Activated naive CD4-positive, alpha-beta T cell treated with anti-CD3 and anti-CD28 coated beads, Interleukin-2, amount 50 U/mL, for 24 hours (primary cell): ENCODE results near the gene FBXO34.

Source experiments
- H3K27ac Mint-ChIP-seq: one replicate; pipeline ENCODE4 v1.8.0; 2021; ENCODE audit warnings: mild to moderate bottlenecking, mixed read lengths
- H3K27me3 Mint-ChIP-seq: one replicate; pipeline ENCODE4 v1.8.0; 2021; ENCODE audit warnings: mixed read lengths
- H3K36me3 Mint-ChIP-seq: one replicate; pipeline ENCODE4 v1.8.0; 2021; ENCODE audit warnings: mixed read lengths
- H3K4me1 Mint-ChIP-seq: one replicate; pipeline ENCODE4 v1.8.0; 2021; ENCODE audit warnings: mixed read lengths
- H3K4me3 Mint-ChIP-seq: one replicate; pipeline ENCODE4 v1.8.0; 2021; ENCODE audit warnings: mild to moderate bottlenecking, mixed read lengths
- H3K9me3 Mint-ChIP-seq: one replicate; pipeline ENCODE4 v1.8.0; 2021; ENCODE audit warnings: mixed read lengths

The FBXO34 gene

GRCh38 chr14:55398679-55399078, 127.5 kb downstream of the FBXO34 start:
- Mint-ChIP-seq H3K4me3 (no peak overlapping the region), H3K36me3 (peaks cover 11% of the 10 kb centered on the region), H3K27ac (no peak overlapping the region), H3K4me1 (peaks cover 40% of the 10 kb centered on the region), H3K27me3 (no peaks in the 10 kb centered on the region), H3K9me3 (no peaks in the 10 kb centered on the region)

GRCh38 chr14:55399183-55399582, 128.0 kb downstream of the FBXO34 start:
- H3K27ac Mint-ChIP-seq = no peak overlapping the region
- no peaks in the 10 kb centered on the region for H3K9me3 Mint-ChIP-seq
- H3K36me3 Mint-ChIP-seq = peaks cover 11% of the 10 kb centered on the region
- H3K27me3 Mint-ChIP-seq = no peaks in the 10 kb centered on the region
- peaks cover 43% of the 10 kb centered on the region for H3K4me1 Mint-ChIP-seq
- no peak overlapping the region for H3K4me3 Mint-ChIP-seq

- Mint-ChIP-seq H3K27ac (no peak overlapping the region), H3K9me3 (no peaks in the 10 kb centered on the region), H3K27me3 (no peaks in the 10 kb centered on the region), H3K36me3 (peaks cover 11% of the 10 kb centered on the region), H3K4me1 (peaks cover 50% of the 10 kb centered on the region), H3K4me3 (no peak overlapping the region)
Observed at GRCh38 chr14:55399852-55400251, 128.6 kb downstream of the FBXO34 start.

- H3K27ac Mint-ChIP-seq = no peak overlapping the region
- H3K27me3 Mint-ChIP-seq = no peaks in the 10 kb centered on the region
Observed at GRCh38 chr14:55401751-55402150, 130.5 kb downstream of the FBXO34 start.

More at GRCh38 chr14:55401751-55402150, 130.5 kb downstream of the FBXO34 start:
- no peak overlapping the region for H3K4me3 Mint-ChIP-seq
- peaks cover 65% of the 10 kb centered on the region for H3K4me1 Mint-ChIP-seq
- H3K36me3 Mint-ChIP-seq = peaks cover 1% of the 10 kb centered on the region
- H3K9me3 Mint-ChIP-seq = no peaks in the 10 kb centered on the region
